ENCODE results near the gene C14orf180.

DNA sequence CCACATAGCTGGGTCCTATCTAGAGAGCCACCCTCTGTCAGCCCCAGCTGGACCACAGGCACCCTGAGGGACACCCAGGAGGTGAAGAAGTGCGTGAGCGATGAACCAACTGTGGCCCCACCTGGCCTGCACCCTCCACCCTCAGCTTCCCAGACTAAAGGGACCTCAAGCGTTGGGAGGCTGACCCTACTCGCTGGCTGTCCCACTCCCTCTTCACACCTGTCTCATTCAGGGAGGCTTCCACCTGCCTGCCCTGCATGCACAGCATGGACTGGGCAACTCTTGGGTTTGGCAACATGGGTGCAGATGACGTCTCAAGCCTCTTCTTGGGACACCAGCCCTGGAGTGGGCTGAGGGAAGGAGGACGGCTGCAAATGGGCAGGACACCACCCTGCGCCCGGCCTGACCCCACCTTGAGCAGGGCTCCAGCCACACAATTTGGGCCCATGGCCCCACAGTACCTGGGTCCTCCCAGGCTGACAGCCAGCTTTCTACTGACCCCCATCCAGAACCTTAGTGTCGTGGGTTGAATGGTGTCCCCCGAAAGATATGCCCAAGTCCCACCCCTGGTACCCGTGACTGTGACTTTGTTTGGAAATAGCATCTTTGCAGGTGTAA is 22.9 kb downstream of the C14orf180 start:
- TF ChIP-seq YY1 (IDR thresholded peaks at IDR 0.05; ENCODE audit: insufficient read depth, insufficient read length), result no peak
- TF ChIP-seq ZNF274 (IDR thresholded peaks at IDR 0.05; ENCODE audit: low read depth, low read length), result no peak
